HCT116 (cell line): Measurements from ENCODE around the gene KIF25. TPM values are rescaled to one million over a fixed set of nuclear protein-coding genes. Genes with fewer than 3 reads are reported as not detected.

Experiments used
- ATAC-seq: fragments of 200-7000 bp; cut with Tn5 transposase; 2 replicates; pipeline ENCODE4 v1.9.1; 2020; ENCODE audit warnings: mild to moderate bottlenecking, moderate library complexity
- BruUV-seq: library from RNA; stranded (reverse); fragments of 400-500 nt; replicated peaks from 2 replicates; lab custom pipeline; 2021; lab: Mats Ljungman, UMichigan
- CTCF ChIA-PET: fragments of 300-600 bp; sonication (Branson Sonifier 250); formaldehyde crosslinking; loops from one replicate; lab custom pipeline; 2021; ENCODE audit warnings: antibody characterized with exemption; lab: Charles Lee
- POLR2A ChIA-PET: fragments of 300-600, 350-600 bp; sonication (Branson Sonifier 250); formaldehyde crosslinking; loops from one replicate; lab custom pipeline; 2021; ENCODE audit warnings: antibody characterized with exemption; lab: Charles Lee
- RAD21 ChIA-PET, 2 experiments: fragments of 300-600 bp; sonication (Branson Sonifier 250); formaldehyde crosslinking; loops; one replicate each; lab custom pipeline; 2023; ENCODE audit warnings: low total read pairs in 2 of 2; ENCODE audit not compliant: uncharacterized antibody in 2 of 2, unreplicated experiment in 2 of 2, low non-redundant PET in 1 of 2; lab: Charles Lee
- DNase-seq: peaks from one replicate; pipeline ENCODE4 v3.0.0-alpha.2; 2010; ENCODE audit warnings: low read depth, low spot score
- H2AFZ ChIP-seq: fragments of 200-600 bp; shearing (Covaris generic), sonication (generic); 2 replicates; pipeline ENCODE4 v1.6.1; 2017; ENCODE audit warnings: low read depth, mixed run types, mixed read lengths, antibody characterized with exemption, low read length; ENCODE audit not compliant: poor library complexity, severe bottlenecking
- H3K27ac ChIP-seq: 2 replicates; pipeline ENCODE4 v1.5.1; 2012; ENCODE audit warnings: low read depth, low read length
- H3K27me3 ChIP-seq: fragments of 200-600 bp; sonication (generic); 2 replicates; pipeline ENCODE4 v1.6.1; 2016; ENCODE audit warnings: mixed run types, low read length, mixed read lengths; ENCODE audit not compliant: insufficient read depth
- H3K36me3 ChIP-seq, 2 experiments: fragments of 200-500 bp in 1 of 2; fragments of 200-600 bp in 1 of 2; sonication (Bioruptor generic) in 1 of 2; sonication (generic) in 1 of 2; 2 replicates each; pipeline versions ENCODE4 v1.5.1 to v1.6.1; 2014 to 2016; ENCODE audit warnings: low read length in 2 of 2, inconsistent platforms in 1 of 2, mixed read lengths in 1 of 2, mixed run types in 1 of 2; ENCODE audit not compliant: insufficient read depth in 2 of 2, control insufficient read depth in 1 of 2
- H3K4me1 ChIP-seq, 2 experiments: fragments of 200-600 bp in 1 of 2; sonication (generic) in 1 of 2; 2 replicates each; pipeline versions ENCODE4 v1.5.1 to v1.6.1; 2012 to 2017; ENCODE audit warnings: low read length in 2 of 2, inconsistent platforms in 1 of 2, mild to moderate bottlenecking in 1 of 2, mixed read lengths in 1 of 2, mixed run types in 1 of 2, moderate library complexity in 1 of 2; ENCODE audit not compliant: insufficient read depth in 2 of 2, control insufficient read depth in 1 of 2
- H3K4me2 ChIP-seq: fragments of 200-600 bp; sonication (generic); 2 replicates; pipeline ENCODE4 v1.6.1; 2017; ENCODE audit warnings: mixed run types, low read length, mixed read lengths
- H3K4me3 ChIP-seq, 2 experiments: fragments of 200-600 bp in 1 of 2; sonication (generic) in 1 of 2; replicated peaks in 1 of 2; 2 replicates each; pipeline ENCODE4 v1.5.1; 2011 to 2016; ENCODE audit warnings: low read length in 2 of 2, control low read depth in 1 of 2, low read depth in 1 of 2, mild to moderate bottlenecking in 1 of 2, mixed read lengths in 1 of 2, mixed run types in 1 of 2
- H3K79me2 ChIP-seq: fragments of 200-600 bp; sonication (generic); 2 replicates; pipeline ENCODE4 v1.6.1; 2017; ENCODE audit warnings: mild to moderate bottlenecking, mixed run types, low read length, moderate library complexity, mixed read lengths; ENCODE audit not compliant: insufficient read depth
- H3K9ac ChIP-seq: fragments of 200-600 bp; sonication (generic); 2 replicates; pipeline ENCODE4 v1.6.1; 2016; ENCODE audit warnings: low read length, mixed read lengths
- H3K9me2 ChIP-seq: fragments of 200-600 bp; sonication (generic), shearing (Covaris generic); 2 replicates; pipeline ENCODE4 v1.6.1; 2017; ENCODE audit warnings: mixed run types, mild to moderate bottlenecking, moderate library complexity; ENCODE audit not compliant: insufficient read depth
- H3K9me3 ChIP-seq, 2 experiments: fragments of 200-500 bp in 1 of 2; fragments of 200-600 bp in 1 of 2; sonication (Bioruptor generic) in 1 of 2; sonication (generic) in 1 of 2; 2 replicates each; pipeline ENCODE4 v1.6.1; 2014 to 2017; ENCODE audit warnings: low read length in 2 of 2, mixed read lengths in 2 of 2, inconsistent platforms in 1 of 2, low read depth in 1 of 2, mild to moderate bottlenecking in 1 of 2, mixed run types in 1 of 2, moderate library complexity in 1 of 2; ENCODE audit not compliant: control insufficient read depth in 1 of 2, insufficient read depth in 1 of 2
- H4K20me1 ChIP-seq: fragments of 200-600 bp; sonication (generic), shearing (Covaris generic); 2 replicates; pipeline ENCODE4 v1.6.1; 2017; ENCODE audit warnings: mixed run types, mild to moderate bottlenecking, moderate library complexity; ENCODE audit not compliant: insufficient read depth
- ATF3 ChIP-seq: IDR thresholded peaks from 2 replicates; pipeline ENCODE4 v1.6.1; 2012
- CBX3 ChIP-seq: IDR thresholded peaks from 2 replicates; pipeline ENCODE4 v1.6.1; 2012; ENCODE audit warnings: low read depth
- CEBPB ChIP-seq: IDR thresholded peaks from 2 replicates; pipeline ENCODE4 v1.6.1; 2012; ENCODE audit warnings: low read depth
- EGR1 ChIP-seq: IDR thresholded peaks from 2 replicates; pipeline ENCODE4 v1.6.1; 2012; ENCODE audit warnings: low read depth
- ELF1 ChIP-seq: IDR thresholded peaks from 2 replicates; pipeline ENCODE4 v1.6.1; 2012; ENCODE audit warnings: low read depth, borderline replicate concordance
- EZH2 ChIP-seq: fragments of 200-600 bp; sonication (generic); IDR thresholded peaks from 2 replicates; pipeline ENCODE4 v1.6.1; 2017; ENCODE audit warnings: antibody characterized with exemption, mixed run types
- FOSL1 ChIP-seq: IDR thresholded peaks from 2 replicates; pipeline ENCODE4 v1.6.1; 2012; ENCODE audit warnings: low read depth
- RAD21 ChIP-seq: IDR thresholded peaks from 2 replicates; pipeline ENCODE4 v1.6.1; 2012; ENCODE audit warnings: low read depth, mild to moderate bottlenecking
- REST ChIP-seq: IDR thresholded peaks from 2 replicates; pipeline ENCODE4 v1.6.1; 2012; ENCODE audit warnings: low read depth
- SIN3A ChIP-seq: IDR thresholded peaks from 2 replicates; pipeline ENCODE4 v1.6.1; 2012; ENCODE audit warnings: low read depth
- ZBTB33 ChIP-seq: IDR thresholded peaks from 2 replicates; pipeline ENCODE4 v1.6.1; 2011; ENCODE audit warnings: mild to moderate bottlenecking, low read length, moderate library complexity; ENCODE audit not compliant: insufficient replicate concordance; ENCODE audit errors: extremely low read depth
- ZNF274 ChIP-seq: fragments of 200-500 bp; sonication (Bioruptor generic); IDR thresholded peaks from 2 replicates; pipeline ENCODE4 v1.6.1; 2014; ENCODE audit warnings: mild to moderate bottlenecking, low read depth, low read length, inconsistent platforms
- intact Hi-C: fragments of 100-400 bp; cut with micrococcal nuclease; formaldehyde crosslinking; loops from 2 replicates; pipeline ENCODE4 v1.10.0; 2022
- total RNA-seq: library from RNA; stranded (reverse); gene quantifications from one replicate; pipeline ENCODE4 v1.2.1, GENCODE V29; 2021; ENCODE audit not compliant: unreplicated experiment

Gene KIF25
- total RNA-seq, 1 experiment from 2014 or later, result not detected

- Histone ChIP-seq H4K20me1 (no peaks in the 10 kb centered on the region), H3K9ac (no peak overlapping the region), H3K4me2 (no peak overlapping the region), H3K4me1 (peaks cover 0 to 4% of the 10 kb centered on the region in 2 experiments; a peak in 1 of 4 replicates), H3K27me3 (no peaks in the 10 kb centered on the region), H3K9me2 (no peaks in the 10 kb centered on the region), H3K9me3 (no peaks in the 10 kb centered on the region), H3K4me3 (no peak overlapping the region), H3K36me3 (no peaks in the 10 kb centered on the region), H2AFZ (no peak overlapping the region), H3K27ac (no peak overlapping the region), H3K79me2 (no peaks in the 10 kb centered on the region)
- TF ChIP-seq CBX3, result no peak
- TF ChIP-seq RAD21, result no peak
- no peak for TF ChIP-seq REST
- no peak for TF ChIP-seq FOSL1
- no peak for TF ChIP-seq ZBTB33
- TF ChIP-seq EGR1, result no peak
- TF ChIP-seq CEBPB, result no peak
- TF ChIP-seq ZNF274, result no peak
- TF ChIP-seq SIN3A, result no peak
- no peak for TF ChIP-seq ATF3
- no peak for TF ChIP-seq ELF1
- no peak for TF ChIP-seq EZH2
- ChIA-PET CTCF (no interaction called here), POLR2A (no interaction called here), RAD21 (no interaction called here)
- intact Hi-C loops, result no loop called here
- ATAC-seq (no peak), DNase-seq (no peak)
- BruUV-seq, result no TSS peak
Observed at GRCh38 chr6:168049277-168049676, 51.8 kb downstream of the KIF25 start.
